GM12865 (cell line): ENCODE data around the gene SGTB.

Experiments
- DNase-seq: peaks from one replicate; pipeline ENCODE4 v3.0.0; 2010; ENCODE audit warnings: low read depth
- H3K4me3 ChIP-seq: 2 replicates; pipeline ENCODE4 v1.5.1; 2011; ENCODE audit warnings: mild to moderate bottlenecking, low read depth, low read length, control low read depth
- CTCF ChIP-seq: IDR thresholded peaks from 2 replicates; pipeline ENCODE4 v1.5.1; 2011; ENCODE audit warnings: low read length, control low read depth, low read depth, inconsistent platforms; ENCODE audit not compliant: insufficient read depth; ENCODE audit errors: missing control alignments

The SGTB gene

DNA sequence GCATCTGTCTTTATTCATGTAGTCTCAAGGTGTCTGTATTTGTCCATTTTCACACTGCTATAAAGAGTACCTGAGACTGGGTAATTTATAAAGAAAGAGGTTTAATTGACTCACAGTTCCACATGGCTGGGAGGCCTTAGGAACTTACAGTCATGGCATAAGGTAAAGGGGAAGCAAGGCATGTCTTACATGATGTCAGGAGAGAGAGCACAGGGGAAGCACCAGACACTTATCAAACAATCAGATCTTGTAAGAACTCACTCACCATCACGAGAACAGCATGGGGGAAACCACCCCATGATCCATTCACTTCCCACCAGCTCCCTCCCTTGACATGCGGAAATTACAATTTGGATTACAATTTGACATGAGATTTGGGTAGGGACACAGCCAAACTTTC is 44.3 kb upstream of the SGTB start:
- H3K4me3 ChIP-seq = no peak overlapping the region
- no peak for TF ChIP-seq CTCF
- no peak for DNase-seq

DNA sequence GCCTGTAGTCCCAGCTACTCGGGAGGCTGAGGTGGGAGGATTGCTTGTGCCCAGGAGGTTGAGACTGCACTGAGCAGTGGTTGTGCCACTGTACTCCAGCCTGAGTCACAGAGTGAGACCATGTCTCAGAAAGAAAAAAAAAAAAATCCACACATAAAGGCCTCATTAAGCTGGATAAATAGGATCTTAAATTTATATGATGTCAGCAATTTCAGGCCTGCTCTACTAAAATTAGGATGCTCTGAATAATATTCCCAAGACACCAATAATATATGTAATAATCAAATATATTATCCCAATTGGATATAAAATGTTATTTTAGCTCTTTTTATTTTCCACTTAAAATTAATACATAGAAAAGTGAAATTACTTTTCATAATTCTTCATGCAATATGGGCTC is 43.7 kb upstream of the SGTB start:
- H3K4me3 ChIP-seq = no peak overlapping the region
- DNase-seq = no peak
- TF ChIP-seq CTCF = no peak

DNA sequence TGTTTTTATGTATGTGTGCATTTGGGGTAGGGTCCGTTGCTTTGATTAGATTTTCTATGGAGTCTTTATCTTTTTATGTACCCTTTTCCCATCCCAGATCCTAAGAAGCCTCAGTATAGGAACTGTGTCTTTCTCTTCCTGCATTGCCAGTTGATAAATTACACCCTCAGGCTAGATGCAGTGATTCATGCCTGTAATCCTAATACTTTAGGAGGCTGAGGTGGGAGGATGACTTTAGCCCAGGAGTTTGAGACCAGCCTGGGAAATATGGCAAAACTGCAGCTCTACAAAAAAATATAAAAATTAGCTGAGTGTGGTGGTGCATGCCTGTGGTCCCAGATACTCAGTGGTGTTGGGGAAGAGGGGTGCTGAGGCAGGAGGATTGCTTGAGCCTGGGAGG is 40.3 kb upstream of the SGTB start:
- no peak for TF ChIP-seq CTCF
- no peak overlapping the region for H3K4me3 ChIP-seq
- no peak for DNase-seq

DNA sequence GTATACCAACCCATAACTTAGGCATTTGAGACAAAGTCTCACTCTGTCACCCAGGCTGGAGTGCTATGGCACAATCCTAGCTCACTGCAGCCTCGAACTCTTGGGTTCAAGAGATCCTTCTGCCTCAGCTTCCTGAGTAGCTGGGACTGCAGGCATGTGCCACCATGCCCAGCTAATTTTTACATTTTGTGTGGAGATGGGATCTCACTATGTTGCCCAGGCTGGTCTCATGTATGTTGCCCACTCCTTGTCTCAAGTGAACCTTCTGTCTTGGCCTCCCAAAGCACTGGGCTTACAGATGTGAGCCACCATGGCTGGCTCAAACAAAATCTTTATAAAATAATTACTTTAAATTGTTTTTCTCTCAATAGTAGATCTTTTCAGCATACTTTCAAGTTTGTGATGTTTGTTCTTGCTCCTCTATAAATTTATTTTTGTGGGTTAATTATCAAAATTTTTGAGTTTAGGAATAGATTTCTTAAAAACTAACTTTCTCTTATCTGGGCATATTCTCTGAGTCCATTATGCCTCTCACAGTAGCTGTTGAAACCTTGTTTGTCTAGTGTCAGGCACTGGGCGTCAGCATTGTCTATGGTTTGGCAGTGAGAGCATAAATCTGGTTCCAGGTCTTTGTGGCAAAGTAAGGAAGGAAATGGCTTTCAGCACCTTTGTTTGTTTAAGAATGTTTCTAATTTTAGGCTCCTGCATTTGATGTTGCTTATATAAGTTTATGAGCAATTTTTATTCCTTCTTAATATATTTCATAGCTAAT is 38.8 kb upstream of the SGTB start:
- H3K4me3 ChIP-seq = no peak overlapping the region
- DNase-seq = peak; percentile 64
- peak; percentile 23 for TF ChIP-seq CTCF

DNA sequence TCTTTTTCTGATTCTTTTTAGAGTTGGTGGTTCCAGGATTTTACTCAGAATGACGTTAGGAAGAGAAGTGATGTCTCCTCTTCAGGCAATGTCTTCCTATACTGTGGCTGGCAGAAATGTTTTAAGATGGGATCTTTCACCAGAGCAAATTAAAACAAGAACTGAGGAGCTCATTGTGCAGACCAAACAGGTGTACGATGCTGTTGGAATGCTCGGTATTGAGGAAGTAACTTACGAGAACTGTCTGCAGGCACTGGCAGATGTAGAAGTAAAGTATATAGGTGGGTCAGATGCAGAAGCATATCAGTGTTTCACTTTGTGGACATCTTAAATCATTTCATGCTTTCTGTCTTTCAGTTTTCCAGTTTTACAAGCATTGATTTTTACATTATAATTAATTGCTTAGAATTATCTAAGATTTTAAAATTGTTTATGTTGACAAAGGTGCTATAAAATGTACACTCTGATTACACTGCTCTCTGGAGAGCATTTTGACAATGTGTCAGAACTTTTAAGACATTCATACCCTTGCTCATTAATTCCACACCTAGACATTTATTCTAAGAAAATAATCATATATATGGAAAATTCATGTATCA is 36.7 kb upstream of the SGTB start:
- DNase-seq = no peak
- H3K4me3 ChIP-seq = no peak overlapping the region
- TF ChIP-seq CTCF = no peak

- TF ChIP-seq CTCF = no peak
- no peak for DNase-seq
- H3K4me3 ChIP-seq = no peak overlapping the region
These were observed 31.3 kb upstream of the SGTB start for GRCh38 chr5:65753189-65753588.

GRCh38 chr5:65750938-65751337 is 29.0 kb upstream of the SGTB start:
- no peak overlapping the region for H3K4me3 ChIP-seq
- no peak for TF ChIP-seq CTCF
- DNase-seq = no peak
